ENCODE measurements around the gene LRRC25.

- TF ChIP-seq, protein P1, sequence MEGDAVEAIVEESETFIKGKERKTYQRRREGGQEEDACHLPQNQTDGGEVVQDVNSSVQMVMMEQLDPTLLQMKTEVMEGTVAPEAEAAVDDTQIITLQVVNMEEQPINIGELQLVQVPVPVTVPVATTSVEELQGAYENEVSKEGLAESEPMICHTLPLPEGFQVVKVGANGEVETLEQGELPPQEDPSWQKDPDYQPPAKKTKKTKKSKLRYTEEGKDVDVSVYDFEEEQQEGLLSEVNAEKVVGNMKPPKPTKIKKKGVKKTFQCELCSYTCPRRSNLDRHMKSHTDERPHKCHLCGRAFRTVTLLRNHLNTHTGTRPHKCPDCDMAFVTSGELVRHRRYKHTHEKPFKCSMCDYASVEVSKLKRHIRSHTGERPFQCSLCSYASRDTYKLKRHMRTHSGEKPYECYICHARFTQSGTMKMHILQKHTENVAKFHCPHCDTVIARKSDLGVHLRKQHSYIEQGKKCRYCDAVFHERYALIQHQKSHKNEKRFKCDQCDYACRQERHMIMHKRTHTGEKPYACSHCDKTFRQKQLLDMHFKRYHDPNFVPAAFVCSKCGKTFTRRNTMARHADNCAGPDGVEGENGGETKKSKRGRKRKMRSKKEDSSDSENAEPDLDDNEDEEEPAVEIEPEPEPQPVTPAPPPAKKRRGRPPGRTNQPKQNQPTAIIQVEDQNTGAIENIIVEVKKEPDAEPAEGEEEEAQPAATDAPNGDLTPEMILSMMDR (IDR thresholded peaks at IDR 0.05) = no peak
- TF ChIP-seq POLR2A (IDR thresholded peaks at IDR 0.05) = no peak
Observed at GRCh38 chr19:18346091-18346490, 51.3 kb downstream of the LRRC25 start.

Measured in heart left ventricle (tissue), 13 donors.